Measurements from ENCODE around the gene TMEFF2. TPM values are rescaled to one million over a fixed set of nuclear protein-coding genes. Genes with fewer than 3 reads are reported as not detected.

TMEFF2 gene
- total and polyA plus RNA-seq, 2 of the 4 experiments (the other 2 are of a cell fraction), result 1.3 to 3.0 TPM

DNA sequence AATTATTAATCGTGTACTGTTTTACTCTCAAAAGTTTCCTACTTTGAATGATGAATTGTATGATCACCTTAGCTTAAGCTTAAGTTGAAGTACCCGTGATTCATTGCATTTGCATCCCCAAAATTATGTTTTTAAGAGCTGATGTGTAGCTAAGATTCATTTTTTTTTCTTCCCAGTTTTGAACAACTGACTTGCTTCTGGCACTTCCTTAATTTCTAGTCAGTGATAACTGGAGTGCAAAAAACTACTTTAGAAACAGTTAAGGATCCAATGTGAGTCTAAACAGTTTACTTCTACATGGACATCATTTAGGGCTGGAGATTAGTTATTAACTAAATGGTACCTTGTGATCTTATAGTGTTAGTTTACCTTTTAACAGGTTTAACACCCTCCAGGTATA is 223.9 kb downstream of the TMEFF2 start:
- no peak for ATAC-seq (ENCODE audit: low read depth)
- Histone ChIP-seq H2AK9ac (replicated peaks; ENCODE audit: low read depth, low read length, poor library complexity) (no peak overlapping the region), H2BK20ac (ENCODE audit: low read depth, low read length) (no peak overlapping the region), H4K20me1 (ENCODE audit: insufficient read depth, low read length) (no peaks in the 10 kb centered on the region), H2BK5ac (ENCODE audit: low read depth, low read length, poor library complexity, severe bottlenecking) (no peak overlapping the region), H3K56ac (ENCODE audit: extremely low read depth, insufficient read depth, low read length) (no peak overlapping the region), H3K79me1 (ENCODE audit: low read depth in 1 of 2, low read length in 2 of 2) (no peaks in the 10 kb centered on the region), H3K4me3 (ENCODE audit: insufficient read depth, low read depth, low read length) (no peak overlapping the region), H3K9me3 (ENCODE audit: control insufficient read depth, insufficient read depth, low read length) (no peaks in the 10 kb centered on the region), H2BK120ac (ENCODE audit: low read depth, low read length) (no peak overlapping the region), H3K27ac (ENCODE audit: insufficient read depth, low read length) (no peak overlapping the region), H3K9me1 (ENCODE audit: insufficient read depth, low read length) (no peaks in the 10 kb centered on the region), H4K8ac (ENCODE audit: low read depth in 2 of 2, low read length in 2 of 2) (no peak overlapping the region), H3K23ac (ENCODE audit: low read depth, low read length) (no peak overlapping the region), H4K5ac (ENCODE audit: low read depth, low read length) (no peak overlapping the region), H2AFZ (replicated peaks; ENCODE audit: low read length, poor library complexity) (no peak overlapping the region), H3K36me3 (ENCODE audit: control insufficient read depth, insufficient read depth, low read length) (no peaks in the 10 kb centered on the region), H3K4me1 (ENCODE audit: control insufficient read depth, insufficient read depth, low read length) (0 out of 2 replicates have a peak, but pooled peaks cover 1% of the 10 kb centered on the region), H2AK5ac (ENCODE audit: low read depth, low read length) (no peak overlapping the region), H2BK15ac (ENCODE audit: low read depth, low read length) (no peak overlapping the region), H4K91ac (ENCODE audit: insufficient read depth, low read depth, low read length) (no peak overlapping the region), H3K14ac (replicated peaks; ENCODE audit: low read depth, low read length) (no peak overlapping the region), H3K27me3 (ENCODE audit: control insufficient read depth, insufficient read depth, low read length) (no peaks in the 10 kb centered on the region), H3K9ac (ENCODE audit: low read depth, low read length) (no peak overlapping the region), H3K4ac (ENCODE audit: low read depth, low read length) (no peak overlapping the region), H3K18ac (ENCODE audit: low read depth, low read length) (no peak overlapping the region), H3K4me2 (ENCODE audit: low read depth, low read length) (no peak overlapping the region)
- BruUV-seq (replicated peaks), result no TSS peak
- DNase-seq, result no peak
- CTCF ChIA-PET, result no interaction called here
- WGBS, 2 experiments (ENCODE audit: extremely low coverage in 2 of 2, insufficient read length in 1 of 2), result no CpG with 5 or more reads among the region's 2 CpGs
- intact Hi-C loops (cut with micrococcal nuclease) (no loop called here), in situ Hi-C loops (cut with MboI; ENCODE audit: low sequenced_read_pairs) (no loop called here), dilution Hi-C loops (cut with HindIII; ENCODE audit: low sequenced_read_pairs, unreplicated experiment) (no loop called here)
- POLR2A ChIA-PET (ENCODE audit: unreplicated experiment), result no interaction called here
- TF ChIP-seq MAZ (IDR thresholded peaks at IDR 0.05; ENCODE audit: borderline replicate concordance, low read depth, low read length) (no peak), CEBPB (IDR thresholded peaks at IDR 0.05; ENCODE audit: low read depth, low read length) (no peak)

Data from IMR-90 (cell line).